HG03097 (cell line): ENCODE results near the gene ALDH3A2.

Source experiments
- ATAC-seq: cut with Tn5 transposase; IDR thresholded peaks from one replicate; pipeline ENCODE4 v1.9.1; 2021; ENCODE audit not compliant: unreplicated experiment, low FRiP score

ALDH3A2 gene

DNA sequence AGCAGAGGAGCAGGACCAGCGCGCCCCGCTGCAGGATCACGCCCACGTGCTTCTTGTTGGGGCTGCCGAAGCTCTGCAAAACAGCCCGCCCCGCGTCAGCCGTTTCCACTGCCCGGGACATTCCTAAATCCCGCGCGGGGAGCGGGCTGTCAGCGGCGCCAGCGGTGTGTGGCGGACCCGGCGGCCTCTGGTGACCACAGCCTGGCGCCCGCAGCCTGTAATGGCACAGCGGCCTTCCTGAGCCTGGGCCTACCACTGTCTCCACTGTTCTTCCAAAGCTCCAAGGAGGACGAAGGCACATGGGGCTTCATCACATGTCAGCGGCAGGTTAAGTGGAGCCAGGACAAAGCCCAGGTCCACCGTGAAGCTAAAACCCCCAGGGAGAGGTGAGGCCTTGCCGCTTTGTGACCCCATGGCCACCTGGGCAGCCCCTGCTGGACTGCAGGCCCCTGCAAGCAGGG is 65.4 kb downstream of the ALDH3A2 start:
- no peak for ATAC-seq

DNA sequence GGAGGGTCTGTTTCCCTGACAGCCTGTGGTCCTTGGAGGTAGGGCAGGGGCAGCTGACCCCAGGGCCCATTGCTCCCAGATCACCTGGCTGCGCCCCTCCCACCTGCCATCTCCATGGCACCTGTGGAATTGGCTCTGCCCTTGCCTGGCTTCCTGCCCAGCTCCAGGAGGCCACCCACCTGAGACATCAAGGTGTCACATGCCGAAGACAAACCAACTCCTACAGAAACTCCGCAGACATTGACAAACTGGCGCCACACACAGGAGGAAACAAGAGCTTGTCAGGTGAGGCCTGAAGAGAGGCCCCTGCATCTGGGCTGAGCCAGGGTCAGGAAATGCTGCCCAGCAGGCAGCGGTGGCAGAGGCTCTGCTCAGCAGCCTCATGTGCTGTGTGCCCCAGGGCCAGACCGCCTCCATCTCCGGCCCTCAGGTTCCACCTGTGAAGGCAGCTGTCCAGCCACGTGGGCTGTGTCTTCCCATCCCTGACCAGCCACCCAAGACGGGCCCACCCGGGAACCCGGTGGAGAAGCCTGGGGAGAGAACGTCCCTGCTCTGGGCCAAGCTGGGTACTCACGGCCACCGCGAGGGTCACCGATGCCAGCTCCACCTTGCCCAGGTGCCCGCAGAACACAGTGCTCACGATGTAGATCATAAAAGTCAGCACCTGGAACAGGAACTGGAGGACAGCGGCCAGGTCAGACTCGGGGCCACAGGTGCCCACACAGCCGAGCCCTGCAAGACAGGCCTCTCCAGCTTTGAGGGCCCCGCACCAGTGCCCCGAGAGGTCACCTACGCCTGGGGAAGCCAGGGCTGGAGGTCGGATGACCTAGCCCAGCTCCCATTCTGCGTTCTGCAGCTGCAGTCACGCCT is 66.2 kb downstream of the ALDH3A2 start:
- no peak for ATAC-seq

DNA sequence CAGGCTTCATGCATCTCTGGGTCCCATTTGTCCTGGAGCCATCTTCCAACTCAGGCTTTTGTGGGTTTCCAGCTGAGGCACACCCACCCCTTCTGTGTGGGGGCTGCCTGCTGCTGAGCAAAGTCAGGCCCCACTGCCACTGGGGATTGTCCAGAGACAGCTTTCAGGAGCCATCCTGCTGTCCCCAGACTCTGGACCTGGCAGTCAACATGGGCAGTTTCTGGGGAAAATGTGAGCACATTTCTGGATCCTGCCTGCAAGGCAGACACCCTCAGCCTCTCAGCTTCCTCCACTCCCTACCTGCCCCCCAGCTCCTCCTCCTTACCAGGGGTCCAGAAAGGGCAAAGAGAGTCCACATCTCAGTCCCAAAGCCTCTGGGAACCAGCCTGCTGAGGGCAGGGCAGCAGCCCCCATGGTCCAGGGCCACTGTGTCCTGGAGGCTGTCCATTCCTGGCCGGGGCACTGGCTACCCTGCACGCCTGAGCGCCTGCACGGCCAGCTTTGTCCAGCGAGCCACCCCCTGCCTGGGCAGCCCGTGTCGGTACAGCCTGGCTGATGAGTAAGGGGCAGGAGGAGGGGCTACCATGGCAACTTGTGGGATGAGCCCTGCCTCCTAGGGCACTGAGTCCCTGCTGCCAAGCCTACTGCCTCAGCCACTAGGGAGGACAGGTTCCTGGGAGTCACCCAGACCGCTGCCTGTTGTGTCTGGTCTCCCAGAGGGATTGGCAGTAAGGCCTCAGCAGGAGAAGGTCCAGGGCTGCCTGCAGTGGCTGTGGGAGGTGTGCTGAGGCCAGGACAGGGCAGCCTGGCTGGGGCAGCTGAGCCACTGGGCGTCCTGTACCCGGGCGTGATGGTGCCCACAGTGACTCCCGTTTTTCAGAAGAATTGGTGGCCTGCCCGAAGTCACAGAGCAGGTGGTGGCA is 67.8 kb downstream of the ALDH3A2 start, which contains the start of gene SLC47A2:
TSS of gene SLC47A2 (minus strand) at position 477 of the 923 bp plus-strand sequence. CDS start at position 448, 29 bp downstream.
- ATAC-seq, result no peak

DNA sequence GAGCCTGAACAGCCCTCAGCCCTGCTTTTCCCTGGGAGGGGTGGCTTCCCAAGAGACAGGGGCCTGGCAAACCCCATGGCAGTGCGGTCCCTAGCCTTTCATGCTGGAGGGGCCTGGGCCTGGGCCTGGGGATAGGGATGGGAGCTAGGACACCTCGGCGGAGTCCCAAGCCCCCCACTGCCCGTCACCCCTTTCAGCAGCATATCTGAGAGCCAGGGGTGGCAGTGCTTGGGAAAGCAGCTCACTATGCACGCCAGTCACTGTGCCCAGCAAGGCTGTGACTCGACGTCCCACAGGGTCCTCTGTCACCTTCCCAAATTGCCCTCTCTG is 68.4 kb downstream of the ALDH3A2 start:
- ATAC-seq, result no peak

DNA sequence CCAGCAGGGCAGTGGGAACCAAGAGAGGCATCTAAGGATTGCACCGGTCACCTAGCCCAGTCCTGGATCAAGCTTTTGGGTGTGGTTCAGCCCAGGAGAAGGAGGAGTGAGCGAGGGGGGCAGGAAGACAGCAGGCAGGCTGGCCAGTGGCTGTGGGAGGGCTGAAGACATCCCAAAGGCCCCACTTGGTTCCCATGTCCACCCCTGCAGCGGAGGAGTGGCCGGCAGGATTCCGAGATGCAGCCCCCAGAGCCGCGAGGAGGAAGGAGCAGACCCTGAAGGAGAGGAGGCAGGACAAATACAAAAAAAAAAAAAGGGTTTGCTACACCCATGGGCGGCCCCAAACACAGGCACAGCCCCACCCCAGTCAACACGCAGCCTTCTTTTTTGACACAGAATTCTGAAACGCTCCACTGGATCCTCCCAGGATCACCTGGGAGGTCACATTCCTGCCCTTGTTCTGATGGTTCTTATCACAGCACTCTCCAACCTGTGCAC is 68.9 kb downstream of the ALDH3A2 start:
- ATAC-seq, result no peak

DNA sequence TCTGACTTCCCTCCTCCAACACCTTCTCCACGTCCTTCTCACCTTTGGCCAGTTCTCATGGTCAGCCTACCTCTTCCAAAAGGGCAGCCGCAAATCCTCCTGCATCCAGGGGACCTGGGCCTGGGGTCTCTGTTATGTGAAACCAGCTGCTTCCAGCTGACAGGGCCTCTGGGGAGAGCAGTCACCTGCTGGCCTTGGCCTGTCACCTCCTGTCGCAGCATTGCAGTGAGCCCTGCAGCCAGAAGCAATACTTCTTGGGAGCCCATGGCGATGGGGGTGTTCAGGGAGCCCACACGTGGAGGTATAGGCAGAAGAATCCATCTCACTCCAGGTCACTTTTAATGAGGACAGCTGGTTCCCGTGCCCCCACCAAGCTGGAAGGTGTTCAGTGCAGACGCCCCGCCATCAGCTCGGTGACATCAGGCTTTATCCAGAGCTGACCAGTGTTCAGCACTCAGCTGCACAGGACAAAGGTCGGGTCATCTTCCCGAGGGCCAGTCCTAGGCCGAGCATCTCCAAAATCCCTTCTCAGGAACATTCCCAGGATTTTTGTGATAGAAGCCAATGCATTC is 69.6 kb downstream of the ALDH3A2 start:
- no peak for ATAC-seq

DNA sequence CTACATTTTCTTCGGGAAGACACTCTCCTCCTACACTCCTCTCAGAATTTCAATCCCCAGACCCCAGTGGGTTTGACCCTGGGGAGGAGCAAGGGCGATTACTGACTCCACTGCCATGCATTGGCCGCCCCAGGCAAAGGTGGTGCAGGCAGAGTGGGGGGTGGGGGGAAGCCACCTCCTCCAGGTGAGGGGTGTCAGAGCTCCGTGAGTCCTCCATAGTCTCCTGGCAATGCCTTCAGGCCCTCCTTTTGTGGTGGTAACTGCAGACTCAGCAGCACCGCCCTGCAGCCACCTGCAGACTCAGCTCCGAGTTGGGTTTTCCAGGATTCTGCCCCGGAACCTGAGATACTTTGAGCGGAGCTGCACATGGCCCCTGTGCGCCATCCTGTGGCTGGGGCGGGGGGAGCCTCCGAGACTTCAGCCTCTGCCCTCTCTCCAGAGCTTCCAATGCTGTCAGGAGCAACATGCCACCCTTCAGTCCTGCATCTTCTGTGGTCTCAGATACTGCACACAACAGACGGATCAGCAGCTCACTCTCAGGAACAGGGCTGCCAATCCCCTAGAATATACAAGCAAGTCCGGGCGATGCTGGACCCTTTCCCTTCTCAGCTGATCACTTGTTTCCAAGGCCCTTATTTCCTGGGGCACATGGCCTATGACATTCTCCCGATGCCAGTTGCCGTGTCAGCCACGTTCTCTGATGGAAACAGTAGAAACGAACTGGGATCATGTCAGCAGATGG is 70.2 kb downstream of the ALDH3A2 start:
- no peak for ATAC-seq

DNA sequence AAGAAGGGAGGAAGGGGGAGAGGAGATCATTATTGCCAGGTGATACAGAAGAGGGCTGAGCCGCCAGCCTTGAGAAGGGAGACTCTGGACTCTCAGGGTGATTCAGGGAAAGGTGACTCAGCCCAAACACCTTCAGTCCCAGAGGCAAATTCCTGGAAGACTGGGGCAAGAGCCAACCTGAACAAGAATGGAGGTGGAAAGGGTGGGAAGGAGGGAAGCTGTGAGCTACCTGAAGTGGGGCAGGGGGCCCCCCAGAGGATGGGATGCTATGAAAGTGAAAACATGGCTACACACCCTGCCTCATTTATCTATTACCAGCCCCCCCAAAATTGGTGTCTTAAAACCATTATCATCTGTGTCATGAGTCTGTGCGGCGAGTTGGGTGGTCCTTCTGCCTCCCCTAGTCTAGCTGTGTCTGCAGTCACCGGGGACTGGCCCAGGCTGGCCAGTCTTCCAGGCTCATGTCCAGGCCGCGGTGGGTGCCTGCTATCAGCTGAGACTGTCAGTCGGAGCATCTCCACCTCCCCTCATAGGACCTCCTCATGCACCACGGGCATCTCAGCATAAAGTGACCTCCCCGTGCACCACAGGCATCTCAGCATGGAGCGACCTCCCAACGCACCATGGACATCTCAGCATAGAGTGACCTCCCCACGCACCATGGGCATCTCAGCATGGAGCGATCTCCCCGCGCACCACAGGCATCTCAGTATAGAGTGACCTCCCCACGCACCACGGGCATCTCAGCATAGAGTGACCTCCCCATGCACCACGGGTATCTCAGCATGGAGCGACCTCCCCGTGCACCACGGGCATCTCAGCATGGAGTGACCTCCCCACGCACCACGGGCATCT is 71.0 kb downstream of the ALDH3A2 start:
- ATAC-seq, result no peak

DNA sequence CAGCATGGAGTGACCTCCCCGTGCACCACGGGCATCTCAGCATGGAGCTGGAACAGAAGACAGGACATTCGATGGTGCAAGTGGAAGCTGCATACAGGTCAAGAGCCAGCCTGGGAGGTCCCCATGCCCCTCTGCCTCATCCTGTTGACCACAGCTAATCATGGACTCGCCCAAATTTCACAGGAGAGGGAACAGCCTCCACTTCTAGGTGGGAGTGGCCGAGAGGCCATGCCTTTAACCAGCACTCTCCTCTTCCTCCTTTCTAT is 71.6 kb downstream of the ALDH3A2 start:
- no peak for ATAC-seq

DNA sequence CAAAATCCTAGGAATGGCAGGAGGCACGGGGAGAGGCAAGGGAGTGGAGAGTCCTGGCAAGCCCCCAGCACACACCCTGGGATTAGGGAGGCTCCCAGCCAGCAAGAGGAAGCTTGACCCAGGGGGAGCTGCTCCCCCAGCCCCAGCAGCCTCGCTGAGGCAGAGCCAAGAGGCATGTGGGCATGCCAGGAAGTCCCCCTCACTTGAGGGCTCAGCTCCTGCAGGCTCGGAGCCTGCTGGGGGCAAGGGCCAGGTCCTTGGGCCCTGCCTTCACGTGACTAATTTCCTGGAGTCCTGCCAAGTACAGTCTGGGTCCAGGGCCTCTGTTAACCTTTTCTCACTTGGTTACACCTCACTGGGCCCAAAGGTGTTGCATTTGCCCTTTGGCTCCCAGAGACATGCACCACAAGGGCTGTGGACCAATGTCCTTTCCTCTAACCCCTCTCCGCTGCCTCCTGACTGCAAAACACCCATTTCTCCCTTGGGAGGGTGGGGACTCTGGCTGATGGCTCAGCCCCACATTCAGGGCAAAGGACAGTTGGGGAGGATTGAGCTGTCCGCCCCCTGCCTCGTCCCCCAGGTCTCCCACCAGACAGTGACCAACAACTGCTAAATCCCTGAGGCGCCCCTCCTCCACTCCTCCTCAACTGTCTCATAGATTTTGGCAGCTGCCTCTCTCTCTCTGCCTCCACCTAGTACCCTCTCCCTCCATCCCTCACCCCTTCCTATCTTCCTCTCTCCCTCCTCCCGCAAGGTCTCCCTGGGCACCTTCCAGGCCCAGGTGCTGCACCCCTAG is 72.3 kb downstream of the ALDH3A2 start:
- ATAC-seq, result no peak

DNA sequence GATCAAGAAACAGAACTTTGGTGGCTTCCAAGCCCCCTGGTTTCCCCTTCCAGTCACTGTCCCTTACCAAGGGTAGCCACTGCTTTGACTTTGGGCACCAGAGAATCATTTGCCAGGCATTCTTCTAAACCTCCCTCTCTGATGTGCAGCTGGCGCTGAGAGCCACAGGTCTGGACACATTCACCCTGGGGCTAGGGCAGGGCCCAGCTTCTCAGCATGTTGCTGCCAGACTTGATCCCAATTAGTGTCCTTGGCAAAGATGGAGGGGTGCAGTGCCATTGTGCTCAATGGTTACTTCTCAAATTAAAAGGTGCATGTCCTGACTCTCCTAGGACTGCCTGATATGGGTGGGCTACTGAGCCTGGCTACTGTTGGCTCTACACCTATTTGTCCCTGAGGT is 75.4 kb downstream of the ALDH3A2 start:
- no peak for ATAC-seq

DNA sequence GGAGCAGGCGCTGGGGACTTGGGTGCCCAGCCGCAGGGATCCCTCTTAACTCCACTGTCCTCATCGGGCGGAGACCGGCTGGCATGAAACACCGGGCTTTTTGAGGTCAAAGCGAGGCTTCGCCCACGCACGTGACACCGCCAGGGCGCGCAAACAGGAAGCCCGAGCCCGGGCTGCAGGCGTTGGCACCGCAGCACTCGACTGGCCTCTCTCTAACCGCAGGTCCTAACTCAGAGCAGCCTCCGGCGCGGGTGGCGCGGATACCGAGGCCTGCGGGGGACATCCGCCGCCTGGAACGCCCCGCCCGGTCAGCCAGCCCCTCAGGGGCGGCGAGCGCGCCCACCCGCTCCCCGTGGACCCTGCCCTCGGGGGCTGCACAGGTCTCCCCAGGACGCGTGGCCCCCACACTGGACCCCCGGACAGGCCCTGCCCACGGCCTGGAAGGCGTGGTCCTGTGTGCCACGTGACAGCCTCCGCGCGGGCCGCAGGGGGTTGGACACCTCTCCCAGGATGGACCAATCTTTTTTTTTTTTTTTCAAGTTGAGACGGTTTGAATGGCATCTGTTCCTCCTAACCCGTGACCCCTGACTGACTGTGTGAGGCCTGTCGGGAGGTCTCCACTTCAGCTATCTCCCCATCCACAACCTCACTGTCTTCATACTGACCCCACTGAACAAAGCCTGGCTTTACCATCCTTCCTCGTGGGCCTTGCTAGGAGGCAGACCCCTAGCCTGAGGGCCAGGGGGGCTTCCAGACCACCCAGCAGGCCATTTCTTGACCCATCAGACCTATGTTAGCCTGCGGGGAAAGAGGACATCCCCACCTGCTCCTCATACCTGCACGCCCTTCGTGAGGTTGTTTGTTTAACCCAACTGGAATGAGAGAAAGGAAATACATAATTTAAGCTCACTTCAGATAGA is 76.2 kb downstream of the ALDH3A2 start:
- ATAC-seq, result no peak

DNA sequence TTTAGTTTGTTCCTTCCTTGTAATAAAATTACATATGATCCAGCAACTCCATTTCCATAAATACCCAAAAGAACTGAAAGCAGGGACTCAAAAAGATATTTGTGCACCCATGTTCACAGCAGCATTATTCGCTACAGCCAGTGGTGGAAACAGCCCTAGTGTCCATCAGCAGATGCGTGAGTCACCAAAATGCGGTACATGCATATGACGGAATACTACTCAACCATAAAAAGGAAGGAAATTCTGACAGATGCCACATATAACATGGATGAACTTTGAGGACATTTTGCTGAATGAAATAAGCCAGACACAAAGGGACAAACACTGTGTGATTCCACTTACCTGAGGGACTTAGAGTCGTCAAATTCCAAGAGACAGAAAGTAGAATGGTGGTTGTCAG is 76.9 kb downstream of the ALDH3A2 start:
- ATAC-seq, result no peak

DNA sequence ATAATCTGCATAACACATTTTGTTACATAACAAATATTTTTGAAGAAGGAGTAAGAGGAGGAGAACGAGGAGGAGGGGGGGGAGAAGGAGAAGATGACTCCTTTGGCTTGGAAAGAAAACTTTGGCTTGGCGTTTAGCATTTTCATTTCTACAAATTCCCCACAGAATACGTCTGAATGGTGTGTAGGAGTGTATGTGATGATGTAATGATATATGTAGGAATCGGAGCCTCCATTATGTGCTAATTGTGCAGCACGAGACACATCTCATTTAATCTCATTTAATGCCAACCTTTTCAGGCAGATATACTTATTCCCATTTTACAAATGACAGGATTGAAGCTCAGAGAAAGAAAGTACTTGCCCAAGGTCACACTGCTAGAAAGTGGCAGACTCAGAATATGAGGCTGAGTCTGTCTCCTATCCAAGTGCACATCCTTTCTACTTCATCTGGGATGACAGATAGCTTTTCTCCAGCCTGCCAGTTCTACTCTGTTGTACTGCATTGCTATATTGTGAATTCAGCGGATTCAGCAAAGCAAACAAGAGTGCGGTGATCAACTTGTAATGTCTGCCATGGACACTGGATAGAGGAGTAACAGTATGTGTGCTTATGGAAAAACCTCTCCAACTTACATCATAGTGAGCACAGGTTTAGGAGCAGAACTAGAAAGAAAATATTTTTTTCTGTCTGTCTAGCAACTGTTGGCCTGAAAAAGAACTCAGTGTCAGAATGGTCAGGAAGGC is 78.3 kb downstream of the ALDH3A2 start:
- no peak for ATAC-seq
